HEK293 (cell line): Measurements from ENCODE around the gene CSMD2.

ENCODE experiments used
- CTCF ChIA-PET: fragments of 350-600 bp; formaldehyde crosslinking; extraction: SDS; loops from one replicate; lab custom pipeline; 2021; ENCODE audit warnings: antibody characterized with exemption; lab: Yijun Ruan, JAX
- POLR2A ChIA-PET: fragments of 300-600 bp; formaldehyde crosslinking; extraction: SDS; loops from one replicate; lab custom pipeline; 2020; ENCODE audit warnings: antibody characterized with exemption, inconsistent platforms; lab: Yijun Ruan, JAX
- H3K27ac ChIP-seq: fragments of 200-500 bp; sonication (Bioruptor generic); 2 replicates; pipeline ENCODE4 v1.5.1; 2014; ENCODE audit warnings: low read depth, low read length, control low read depth, inconsistent platforms; ENCODE audit errors: extremely low read depth
- H3K36me3 ChIP-seq, 2 experiments: fragments of 200-500 bp in 1 of 2; sonication (Bioruptor generic) in 1 of 2; 1 replicate in 1 of 2; 2 replicates in 1 of 2; pipeline ENCODE4 v1.5.1; 2014 to 2017; ENCODE audit warnings: inconsistent platforms in 2 of 2, low read length in 2 of 2; ENCODE audit not compliant: control insufficient read depth in 2 of 2, insufficient read depth in 1 of 2
- H3K4me1 ChIP-seq: fragments of 200-500 bp; sonication (Bioruptor generic); 2 replicates; pipeline ENCODE4 v1.5.1; 2014; ENCODE audit warnings: mild to moderate bottlenecking, low read length, inconsistent platforms; ENCODE audit not compliant: control insufficient read depth, insufficient read depth
- H3K4me3 ChIP-seq: 2 replicates; pipeline ENCODE4 v1.5.1; 2011; ENCODE audit warnings: low read depth, mild to moderate bottlenecking, control low read depth, low read length, moderate library complexity
- H3K9me3 ChIP-seq: fragments of 200-500 bp; sonication (Bioruptor generic); 2 replicates; pipeline ENCODE4 v1.5.1; 2014; ENCODE audit warnings: low read depth, low read length, inconsistent platforms; ENCODE audit not compliant: control insufficient read depth, insufficient read depth
- BCL6B ChIP-seq: fragments of 450-650 bp; formaldehyde crosslinking; IDR thresholded peaks from 2 replicates; pipeline ENCODE4 v1.5.1; 2017; ENCODE audit warnings: missing biosample characterization, missing genetic modification characterization
- EGR2 ChIP-seq: fragments of 450-650 bp; formaldehyde crosslinking; IDR thresholded peaks from 2 replicates; pipeline ENCODE4 v1.5.1; 2016; ENCODE audit warnings: low read depth, missing biosample characterization, missing genetic modification characterization
- FEZF1 ChIP-seq: fragments of 450-650 bp; formaldehyde crosslinking; IDR thresholded peaks from 2 replicates; pipeline ENCODE4 v1.5.1; 2016; ENCODE audit warnings: missing biosample characterization, missing genetic modification characterization
- GLI4 ChIP-seq: fragments of 450-650 bp; formaldehyde crosslinking; IDR thresholded peaks from 2 replicates; pipeline ENCODE4 v1.5.1; 2016; ENCODE audit warnings: missing biosample characterization, missing genetic modification characterization
- KLF10 ChIP-seq: fragments of 450-650 bp; IDR thresholded peaks from 2 replicates; pipeline ENCODE4 v1.5.1; 2018; ENCODE audit warnings: missing biosample characterization, mild to moderate bottlenecking, missing genetic modification characterization
- KLF7 ChIP-seq: fragments of 450-650 bp; formaldehyde crosslinking; IDR thresholded peaks from 2 replicates; pipeline ENCODE4 v1.5.1; 2016; ENCODE audit warnings: missing biosample characterization, missing genetic modification characterization, borderline replicate concordance
- KLF8 ChIP-seq: fragments of 450-650 bp; formaldehyde crosslinking; IDR thresholded peaks from 2 replicates; pipeline ENCODE4 v1.5.1; 2016; ENCODE audit warnings: missing biosample characterization, missing genetic modification characterization
- PBX3 ChIP-seq: sonication (generic); formaldehyde crosslinking; IDR thresholded peaks from 2 replicates; pipeline ENCODE4 v1.8.1; 2022; ENCODE audit warnings: mild to moderate bottlenecking, moderate library complexity, missing genetic modification reagents
- PRDM1 ChIP-seq: fragments of 450-650 bp; formaldehyde crosslinking; IDR thresholded peaks from 2 replicates; pipeline ENCODE4; 2016; ENCODE audit warnings: missing biosample characterization, missing genetic modification characterization
- RBAK ChIP-seq: fragments of 450-650 bp; formaldehyde crosslinking; IDR thresholded peaks from 2 replicates; pipeline ENCODE4 v1.5.1; 2016; ENCODE audit warnings: missing biosample characterization, missing genetic modification characterization
- SCRT1 ChIP-seq: fragments of 450-650 bp; formaldehyde crosslinking; IDR thresholded peaks from 2 replicates; pipeline ENCODE4 v1.5.1; 2016; ENCODE audit warnings: missing biosample characterization, missing genetic modification characterization, borderline replicate concordance
- SP7 ChIP-seq: fragments of 450-650 bp; formaldehyde crosslinking; IDR thresholded peaks from 2 replicates; pipeline ENCODE4 v1.5.1; 2016; ENCODE audit warnings: missing biosample characterization, missing genetic modification characterization
- ZBTB6 ChIP-seq: fragments of 450-650 bp; formaldehyde crosslinking; IDR thresholded peaks from 2 replicates; pipeline ENCODE4 v1.5.1; 2017; ENCODE audit warnings: missing biosample characterization, missing genetic modification characterization
- ZBTB8A ChIP-seq: fragments of 450-650 bp; formaldehyde crosslinking; IDR thresholded peaks from 2 replicates; pipeline ENCODE4 v1.5.1; 2016; ENCODE audit warnings: missing biosample characterization, missing genetic modification characterization
- ZNF112 ChIP-seq: fragments of 450-650 bp; formaldehyde crosslinking; IDR thresholded peaks from 2 replicates; pipeline ENCODE4 v1.5.0; 2017; ENCODE audit warnings: missing biosample characterization, missing genetic modification characterization
- ZNF148 ChIP-seq: fragments of 450-650 bp; formaldehyde crosslinking; IDR thresholded peaks from 2 replicates; pipeline ENCODE4 v1.5.0; 2017; ENCODE audit warnings: missing biosample characterization, missing genetic modification characterization, borderline replicate concordance
- ZNF214 ChIP-seq: fragments of 450-650 bp; formaldehyde crosslinking; IDR thresholded peaks from 2 replicates; pipeline ENCODE4 v1.5.1; 2017; ENCODE audit warnings: missing biosample characterization, mild to moderate bottlenecking, missing genetic modification characterization, borderline replicate concordance
- ZNF292 ChIP-seq: fragments of 450-650 bp; formaldehyde crosslinking; IDR thresholded peaks from 2 replicates; pipeline ENCODE4 v1.5.1; 2016; ENCODE audit warnings: low read depth, missing biosample characterization, missing genetic modification characterization, borderline replicate concordance
- ZNF404 ChIP-seq: fragments of 450-650 bp; formaldehyde crosslinking; IDR thresholded peaks from 2 replicates; pipeline ENCODE4 v1.5.1; 2017; ENCODE audit warnings: missing biosample characterization, missing genetic modification characterization
- ZNF48 ChIP-seq: fragments of 450-650 bp; formaldehyde crosslinking; IDR thresholded peaks from 2 replicates; pipeline ENCODE4 v1.5.1; 2016; ENCODE audit warnings: missing biosample characterization, missing genetic modification characterization
- ZNF513 ChIP-seq: fragments of 450-650 bp; IDR thresholded peaks from 2 replicates; pipeline ENCODE4 v1.5.1; 2018; ENCODE audit warnings: missing biosample characterization, missing genetic modification characterization
- ZNF530 ChIP-seq: fragments of 450-650 bp; formaldehyde crosslinking; IDR thresholded peaks from 2 replicates; pipeline ENCODE4 v1.5.1; 2016; ENCODE audit warnings: low read depth, missing biosample characterization, missing genetic modification characterization
- ZNF558 ChIP-seq: fragments of 450-650 bp; formaldehyde crosslinking; IDR thresholded peaks from 2 replicates; pipeline ENCODE4 v1.5.1; 2016; ENCODE audit warnings: missing biosample characterization, missing genetic modification characterization
- ZNF571 ChIP-seq: fragments of 450-650 bp; formaldehyde crosslinking; IDR thresholded peaks from 2 replicates; pipeline ENCODE4 v1.5.0; 2017; ENCODE audit warnings: missing biosample characterization, missing genetic modification characterization
- ZNF585B ChIP-seq: fragments of 450-650 bp; formaldehyde crosslinking; IDR thresholded peaks from 2 replicates; pipeline ENCODE4 v1.5.1; 2016; ENCODE audit warnings: missing biosample characterization, missing genetic modification characterization
- ZNF76 ChIP-seq: fragments of 450-650 bp; formaldehyde crosslinking; IDR thresholded peaks from 2 replicates; pipeline ENCODE4; 2016; ENCODE audit warnings: low read depth, missing biosample characterization, missing genetic modification characterization, borderline replicate concordance
- ZNF843 ChIP-seq: fragments of 450-650 bp; formaldehyde crosslinking; IDR thresholded peaks from 2 replicates; pipeline ENCODE4 v1.5.1; 2016; ENCODE audit warnings: missing biosample characterization, missing genetic modification characterization

The CSMD2 gene

GRCh38 chr1:33682371-33682770 is 482.7 kb downstream of the CSMD2 start:
- TF ChIP-seq ZBTB8A (tag by site-specific recombination) (no peak), SP7 (tag by site-specific recombination) (no peak), ZNF513 (tag by site-specific recombination) (no peak), KLF10 (tag by site-specific recombination) (no peak), GLI4 (tag by site-specific recombination) (no peak), ZNF76 (tag by site-specific recombination) (no peak), RBAK (tag by site-specific recombination) (no peak), PBX3 (CRISPR knock-in tag) (no peak), ZNF148 (tag by site-specific recombination) (no peak), ZNF48 (tag by site-specific recombination) (no peak), ZNF292 (tag by site-specific recombination) (no peak), FEZF1 (tag by site-specific recombination) (no peak), ZNF112 (no peak), ZNF530 (no peak), KLF7 (tag by site-specific recombination) (no peak), ZNF571 (no peak), ZNF404 (tag by site-specific recombination) (no peak)
- TF ChIP-seq, all 188 proteins: peak for 0
- no peak overlapping the region for H3K4me3 ChIP-seq
- H3K4me1 ChIP-seq: no peaks in the 10 kb centered on the region

GRCh38 chr1:33680281-33680840 is 484.7 kb downstream of the CSMD2 start:
- ChIA-PET CTCF (no interaction called here), POLR2A (no interaction called here)
- no peak overlapping the region for H3K27ac ChIP-seq
- no peak overlapping the region for H3K4me3 ChIP-seq
- H3K9me3 ChIP-seq: no peaks in the 10 kb centered on the region
- no peaks in the 10 kb centered on the region for H3K36me3 ChIP-seq
- no peaks in the 10 kb centered on the region for H3K4me1 ChIP-seq
- TF ChIP-seq BCL6B (no peak), ZNF585B (tag by site-specific recombination) (no peak), EGR2 (tag by site-specific recombination) (no peak), ZNF843 (no peak), SCRT1 (tag by site-specific recombination) (no peak), PRDM1 (tag by site-specific recombination) (no peak), ZNF214 (tag by site-specific recombination) (no peak), ZNF558 (no peak), KLF8 (tag by site-specific recombination) (no peak), ZBTB6 (tag by site-specific recombination) (no peak)

More at GRCh38 chr1:33682371-33682770, 482.7 kb downstream of the CSMD2 start:
- Histone ChIP-seq H3K27ac (no peak overlapping the region), H3K36me3 (no peaks in the 10 kb centered on the region), H3K9me3 (no peaks in the 10 kb centered on the region)
- POLR2A ChIA-PET: no interaction called here
- CTCF ChIA-PET: interaction anchor here (0.7 kb wide), 1 partner anchor 134 kb away, joined by 3 read pairs; no protein-coding TSS in a partner anchor
